HTR-8/SVneo (cell line): Measurements from ENCODE around the gene MTO1.
"Not testable (repeated sequence)": the region's sequence is repeated elsewhere in the genome, so short reads cannot be mapped to it uniquely, and the experiment has no call there.

Experiments
- DNase-seq: peaks from one replicate; pipeline ENCODE4 v3.0.0; 2011; ENCODE audit warnings: low spot score, mixed read lengths; ENCODE audit not compliant: insufficient read length
- FAIRE-seq: peaks from 2 replicates; lab custom pipeline; 2011; peaks lifted over from hg19 to GRCh38; lab: Jason Lieb, UNC

The MTO1 gene

GRCh38 chr6:73461537-73462350 lies at the start of gene MTO1:
Gene MTO1, plus strand, starts transcription at chr6:73461737. Its CDS starts 118 bp downstream, at chr6:73461855.
- FAIRE-seq (peak; percentile 87), DNase-seq (peak; percentile 96)

DNA sequence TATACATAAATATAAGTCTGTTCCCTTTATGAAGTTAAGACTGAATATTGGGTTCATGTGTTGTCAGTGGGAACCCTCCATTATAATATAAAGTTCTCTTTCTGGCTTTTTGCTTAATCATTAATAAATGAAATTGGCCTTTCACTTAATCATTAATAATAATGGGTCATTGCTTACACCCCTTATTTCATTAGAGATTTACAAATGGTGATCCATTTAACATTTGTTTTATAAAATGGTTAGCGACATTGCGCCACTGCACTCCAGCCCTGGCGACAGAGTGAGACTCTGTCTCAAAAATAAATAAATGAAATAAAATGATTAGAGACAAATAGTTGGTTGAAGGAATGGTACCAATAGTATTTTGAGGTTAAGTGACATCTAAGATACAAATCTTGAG lies 48.4 kb upstream of the MTO1 start:
- DNase-seq (no peak), FAIRE-seq (no peak)

DNA sequence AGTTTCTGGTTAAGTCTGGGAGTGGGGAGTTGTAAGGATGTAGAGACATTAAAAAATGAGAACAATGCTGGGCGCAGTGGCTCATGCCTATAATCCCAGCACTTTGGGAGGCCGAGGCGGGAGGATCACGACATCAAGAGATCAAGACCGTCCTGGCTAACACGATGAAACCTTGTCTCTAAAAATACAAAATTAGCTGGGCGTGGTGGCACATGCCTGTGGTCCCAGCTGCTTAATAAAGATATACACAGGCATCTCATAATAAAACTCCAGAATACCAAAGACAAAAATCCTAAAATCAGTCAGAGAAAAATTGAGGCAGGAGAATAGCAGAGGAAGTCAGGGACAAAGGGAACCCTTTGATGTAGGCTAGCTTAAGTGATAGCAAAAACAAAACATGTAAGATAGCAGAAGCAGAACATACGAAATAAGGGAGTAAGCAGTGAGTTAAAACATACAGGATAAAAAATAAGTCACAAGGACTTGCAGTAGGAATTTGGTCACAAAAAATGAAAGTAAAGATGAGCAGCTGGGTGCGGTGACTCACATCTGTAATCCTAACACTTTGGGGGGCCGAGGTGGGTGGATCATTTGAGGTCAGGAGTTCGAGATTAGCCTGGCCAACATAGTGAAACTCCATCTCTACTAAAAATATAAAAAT lies 43.3 kb upstream of the MTO1 start:
- FAIRE-seq, result no peak
- DNase-seq, result no peak

GRCh38 chr6:73421534-73421933 lies 40.0 kb upstream of the MTO1 start:
- FAIRE-seq (no peak), DNase-seq (no peak)

GRCh38 chr6:73435236-73435635 lies 26.3 kb upstream of the MTO1 start:
- no peak for DNase-seq
- FAIRE-seq, result no peak

DNA sequence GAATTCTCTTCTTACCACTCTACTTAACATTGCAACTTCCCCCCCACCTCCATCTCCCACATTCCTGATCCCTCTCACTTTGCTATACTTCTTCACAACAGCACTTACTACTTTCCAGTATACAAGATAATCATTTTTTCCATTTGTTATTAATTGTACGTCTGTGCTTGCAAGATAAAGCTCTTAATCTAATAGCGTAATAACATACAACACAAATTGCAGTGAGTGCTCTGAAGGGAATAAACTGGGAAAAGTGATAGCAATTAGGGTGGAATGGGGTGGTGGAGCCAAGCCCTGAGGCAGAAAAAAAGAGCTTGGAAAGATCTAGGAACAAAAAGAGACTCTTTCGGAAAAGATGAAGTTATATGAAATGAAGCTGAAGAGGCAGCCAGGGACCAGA lies 18.0 kb upstream of the MTO1 start:
- DNase-seq (no peak), FAIRE-seq (no peak)

- no peak for DNase-seq
- no peak for FAIRE-seq
Measured at GRCh38 chr6:73451223-73452106, 10.1 kb upstream of the MTO1 start.

DNA sequence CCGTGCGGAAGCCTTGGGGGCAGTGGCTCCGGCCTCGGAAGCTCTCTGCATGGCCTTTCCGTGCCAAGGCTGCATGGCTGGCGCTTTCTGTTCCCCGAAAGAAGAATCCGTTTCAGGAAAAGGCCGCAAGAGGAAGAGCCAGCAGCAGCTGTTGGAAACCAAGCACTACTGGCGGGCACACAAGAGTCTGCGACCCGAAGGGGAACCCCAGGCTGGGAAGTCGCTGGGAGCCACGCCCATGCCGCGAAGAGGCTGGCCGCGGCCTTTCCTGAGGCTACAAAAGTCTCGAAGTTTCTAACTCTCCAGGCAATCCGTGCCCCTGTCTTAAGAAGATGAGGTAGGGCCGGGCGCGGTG lies 9.5 kb upstream of the MTO1 start, which contains the start of gene CGAS:
Gene CGAS (minus strand): TSS at position 191 of the 355 bp plus-strand sequence. CDS start 116 bp downstream, at position 75.
- FAIRE-seq, result no peak
- DNase-seq, result no peak

- no peak for FAIRE-seq
- DNase-seq, result no peak
Measured at GRCh38 chr6:73455865-73456629, 5.5 kb upstream of the MTO1 start.

GRCh38 chr6:73459474-73459873 lies 2.1 kb upstream of the MTO1 start:
- FAIRE-seq, DNase-seq: not testable (repeated sequence)

GRCh38 chr6:73460056-73460455 lies 1.5 kb upstream of the MTO1 start:
- no peak for DNase-seq
- no peak for FAIRE-seq

- DNase-seq, result no peak
- no peak for FAIRE-seq
Measured at GRCh38 chr6:73471686-73472290, 10.3 kb downstream of the MTO1 start.

GRCh38 chr6:73476723-73477122 lies 15.2 kb downstream of the MTO1 start:
- FAIRE-seq, result no peak
- no peak for DNase-seq

DNA sequence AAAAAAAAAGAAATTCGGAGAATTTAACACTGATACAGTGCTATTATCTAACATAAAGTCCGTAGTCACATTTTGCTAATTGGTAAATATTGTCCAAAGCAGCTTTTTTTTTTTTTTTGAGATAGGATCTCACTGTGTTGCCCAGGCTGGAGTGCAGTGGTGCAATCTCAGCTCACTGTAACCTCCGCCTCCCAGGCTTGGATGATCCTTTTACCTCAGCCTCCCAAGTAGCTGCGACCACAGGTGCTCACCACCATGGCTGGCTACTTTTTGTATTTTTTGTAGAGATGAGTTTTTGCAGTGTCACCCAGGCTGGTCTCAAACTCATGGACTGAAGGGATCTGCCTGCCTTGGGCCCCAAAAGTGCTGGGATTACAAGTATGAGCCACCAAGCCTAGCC lies 15.9 kb downstream of the MTO1 start:
- FAIRE-seq (no peak), DNase-seq (no peak)

DNA sequence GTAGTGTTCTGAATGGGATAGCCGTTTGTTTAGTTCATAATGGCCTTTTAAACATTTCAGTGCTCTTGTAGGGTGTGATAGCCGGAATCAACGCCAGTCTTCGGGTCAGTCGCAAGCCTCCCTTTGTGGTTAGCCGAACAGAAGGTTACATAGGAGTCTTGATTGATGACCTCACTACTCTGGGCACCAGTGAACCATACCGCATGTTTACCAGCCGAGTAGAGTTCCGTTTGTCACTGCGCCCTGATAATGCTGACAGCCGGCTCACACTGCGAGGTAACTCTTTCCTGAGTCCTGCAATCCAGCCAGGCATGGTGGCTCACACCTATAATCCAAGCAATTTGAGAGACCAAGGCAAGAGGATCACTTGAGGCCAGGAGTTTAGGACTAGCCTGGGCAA lies 20.4 kb downstream of the MTO1 start:
- DNase-seq, result no peak
- FAIRE-seq, result no peak

GRCh38 chr6:73484438-73484837 lies 22.9 kb downstream of the MTO1 start:
- FAIRE-seq (no peak), DNase-seq (no peak)

GRCh38 chr6:73487473-73487872 lies 25.9 kb downstream of the MTO1 start:
- DNase-seq, result no peak
- no peak for FAIRE-seq

DNA sequence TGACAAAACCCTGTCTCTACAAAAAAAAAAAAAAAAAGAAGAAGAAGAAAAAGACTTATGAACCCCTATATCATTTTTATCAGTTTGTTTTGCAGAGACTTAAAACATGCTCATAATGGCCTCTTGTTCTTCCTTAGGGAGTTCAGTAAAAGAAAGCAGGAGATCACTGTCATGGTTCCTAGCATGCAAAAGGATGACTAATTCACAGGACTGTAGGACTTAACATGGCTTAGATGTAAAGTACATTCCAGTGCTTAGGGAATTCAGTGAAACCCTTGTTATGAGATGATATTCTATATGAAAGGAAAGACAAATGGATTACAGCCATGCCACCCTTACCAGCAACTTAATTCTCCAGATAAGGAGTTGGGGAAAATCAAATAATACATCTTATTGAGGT lies 29.8 kb downstream of the MTO1 start:
- no peak for DNase-seq
- FAIRE-seq, result no peak

- FAIRE-seq (no peak), DNase-seq (no peak)
Measured at GRCh38 chr6:73497915-73498314, 36.4 kb downstream of the MTO1 start.
